GM23338 (cell line): ENCODE results near the gene ME1. TPM values are rescaled to one million over a fixed set of nuclear protein-coding genes. Genes with fewer than 3 reads are reported as not detected.

ENCODE experiments used
- ATAC-seq: fragments of 200-7000 bp; cut with Tn5 transposase; 3 replicates; pipeline ENCODE4 v1.9.1; 2020
- DNase-seq: peaks from one replicate; pipeline ENCODE4 v3.0.0-alpha.2; 2015; ENCODE audit warnings: low spot score
- H2AFZ ChIP-seq: fragments of 200-600 bp; sonication (generic); 2 replicates; pipeline ENCODE4 v1.8.0; 2016; ENCODE audit warnings: antibody characterized with exemption, mild to moderate bottlenecking, moderate library complexity
- H3F3A ChIP-seq: fragments of 200-600 bp; sonication (generic); replicated peaks from 2 replicates; pipeline ENCODE4 v1.8.0; 2017; ENCODE audit warnings: antibody characterized with exemption, mixed run types, low read depth
- H3K27ac ChIP-seq: fragments of 200-600 bp; sonication (generic); 2 replicates; pipeline ENCODE4 v1.6.1; 2016; ENCODE audit warnings: low read depth
- H3K27me3 ChIP-seq: fragments of 200-600 bp; sonication (generic); 2 replicates; pipeline ENCODE4 v1.8.0; 2016; ENCODE audit warnings: mild to moderate bottlenecking, mixed run types, moderate library complexity; ENCODE audit not compliant: insufficient read depth
- H3K36me3 ChIP-seq: fragments of 200-600 bp; sonication (generic); 2 replicates; pipeline ENCODE4 v1.8.0; 2016; ENCODE audit warnings: mild to moderate bottlenecking; ENCODE audit not compliant: insufficient read depth
- H3K4me1 ChIP-seq: fragments of 200-600 bp; sonication (generic); 2 replicates; pipeline ENCODE4 v1.8.0; 2016; ENCODE audit warnings: mild to moderate bottlenecking, moderate library complexity; ENCODE audit not compliant: insufficient read depth
- H3K4me2 ChIP-seq: fragments of 200-600 bp; sonication (generic); 2 replicates; pipeline ENCODE4 v1.7.1; 2017; ENCODE audit warnings: mixed run types
- H3K4me3 ChIP-seq: fragments of 200-600 bp; sonication (generic); 2 replicates; pipeline ENCODE4 v1.6.1; 2016; ENCODE audit warnings: mixed run types
- H3K79me2 ChIP-seq: fragments of 200-600 bp; sonication (generic); replicated peaks from 2 replicates; pipeline ENCODE4 v1.8.0; 2017; ENCODE audit warnings: mild to moderate bottlenecking; ENCODE audit not compliant: insufficient read depth
- H3K9me2 ChIP-seq: fragments of 200-600 bp; sonication (generic); 2 replicates; pipeline ENCODE4 v1.8.0; 2017; ENCODE audit not compliant: insufficient read depth
- H4K20me1 ChIP-seq: fragments of 200-600 bp; sonication (generic); replicated peaks from 2 replicates; pipeline ENCODE4 v1.8.0; 2017; ENCODE audit warnings: mild to moderate bottlenecking; ENCODE audit not compliant: insufficient read depth
- H3K27ac Mint-ChIP-seq: 2 replicates; pipeline ENCODE4 v1.8.0; 2020; ENCODE audit warnings: inconsistent platforms, mild to moderate bottlenecking, moderate library complexity, mixed read lengths
- H3K27me3 Mint-ChIP-seq: 3 replicates; pipeline ENCODE4 v1.8.0; 2022; ENCODE audit warnings: low read depth, mild to moderate bottlenecking, moderate library complexity, mixed read lengths, inconsistent platforms; ENCODE audit not compliant: insufficient read depth, poor library complexity
- H3K36me3 Mint-ChIP-seq: 3 replicates; pipeline ENCODE4 v1.8.0; 2021; ENCODE audit warnings: low read depth, mild to moderate bottlenecking, inconsistent platforms, moderate library complexity, mixed read lengths
- H3K4me1 Mint-ChIP-seq: 3 replicates; pipeline ENCODE4 v1.8.0; 2020; ENCODE audit warnings: mild to moderate bottlenecking, inconsistent platforms, mixed read lengths
- H3K4me3 Mint-ChIP-seq: 3 replicates; pipeline ENCODE4 v1.8.0; 2021; ENCODE audit warnings: moderate library complexity, mild to moderate bottlenecking, inconsistent platforms, mixed read lengths
- H3K9me3 Mint-ChIP-seq: 3 replicates; pipeline ENCODE4 v1.8.0; 2020; ENCODE audit warnings: moderate library complexity, mild to moderate bottlenecking, inconsistent platforms, mixed read lengths
- CREB1 ChIP-seq: fragments of 250-450 bp; sonication (Bioruptor Pico); IDR thresholded peaks from 2 replicates; pipeline ENCODE4 v1.5.0; 2020; ENCODE audit warnings: low read depth, mild to moderate bottlenecking, moderate library complexity
- EZH2phosphoT487 ChIP-seq: fragments of 200-600 bp; sonication (generic); IDR thresholded peaks from one replicate; pipeline ENCODE4 v1.8.1; 2018; ENCODE audit warnings: antibody characterized with exemption; ENCODE audit not compliant: unreplicated experiment
- JUNB ChIP-seq: IDR thresholded peaks from one replicate; pipeline ENCODE4 v1.6.1; 2016; ENCODE audit warnings: antibody characterized with exemption; ENCODE audit not compliant: unreplicated experiment
- NANOG ChIP-seq: IDR thresholded peaks from 2 replicates; pipeline ENCODE4 v1.6.1; 2016; ENCODE audit warnings: antibody characterized with exemption, borderline replicate concordance
- POLR2AphosphoS5 ChIP-seq: IDR thresholded peaks from 2 replicates; pipeline ENCODE4 v1.6.1; 2016; ENCODE audit warnings: antibody characterized with exemption, low read depth
- STAT1 ChIP-seq: IDR thresholded peaks from one replicate; pipeline ENCODE4 v1.6.1; 2016; ENCODE audit warnings: antibody characterized with exemption; ENCODE audit not compliant: unreplicated experiment
- ZNF114 ChIP-seq: fragments of 250-450 bp; sonication (Bioruptor Pico); IDR thresholded peaks from 2 replicates; pipeline ENCODE4 v1.5.0; 2020; ENCODE audit warnings: mild to moderate bottlenecking, moderate library complexity
- ZNF331 ChIP-seq: fragments of 250-450 bp; sonication (Bioruptor Pico); IDR thresholded peaks from 2 replicates; pipeline ENCODE4 v1.5.0; 2020; ENCODE audit warnings: low read depth, mild to moderate bottlenecking, moderate library complexity
- polyA plus RNA-seq: library from polyadenylated mRNA; unstranded; fragments of >200 nt; fragmentation: Nextera tagmentation; extraction: Ambion mirVana; gene quantifications from 2 replicates; pipeline ENCODE4 v1.2.1, GENCODE V29; 2016
- total RNA-seq: library from RNA; depleted of rRNA; stranded (reverse); fragments of >200 nt; shearing (Covaris generic); gene quantifications from 2 replicates; pipeline ENCODE4 v1.2.3, GENCODE V29; 2014
- TF ChIP-seq, protein P1 (sequence below): IDR thresholded peaks from 2 replicates; pipeline ENCODE4 v1.6.1; 2016; ENCODE audit warnings: antibody characterized with exemption
- TF ChIP-seq, protein P2 (sequence below): IDR thresholded peaks from one replicate; pipeline ENCODE4 v1.6.1; 2018; ENCODE audit warnings: antibody characterized with exemption; ENCODE audit not compliant: unreplicated experiment

ME1 gene
- total and polyA plus RNA-seq, 2 experiments from 2014 or later, result 6.4 to 8.0 TPM

DNA sequence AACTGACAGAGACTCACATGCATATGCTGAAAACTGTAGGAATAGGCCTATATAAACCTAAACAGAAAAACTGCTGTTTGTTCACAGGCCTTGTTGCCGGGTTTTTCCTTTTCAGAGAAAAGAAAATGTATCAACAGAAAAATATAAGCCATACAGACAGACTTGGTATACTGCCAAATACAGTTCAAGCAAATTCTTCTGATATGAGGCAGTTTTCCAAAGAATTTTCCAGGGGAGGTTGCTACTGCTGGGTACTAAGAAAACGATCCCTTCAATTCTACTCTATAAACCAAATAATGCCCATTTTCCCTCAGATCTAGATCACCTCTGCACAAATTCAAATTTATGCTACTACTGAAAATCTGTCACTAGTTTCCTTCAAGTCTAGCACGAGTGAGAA is 59.4 kb downstream of the ME1 start:
- no peaks in the 10 kb centered on the region for H3K27me3 Mint-ChIP-seq
- H3K4me2 ChIP-seq, result no peak overlapping the region
- no peaks in the 10 kb centered on the region for H3F3A ChIP-seq
- H3K27ac ChIP-seq, result no peak overlapping the region
- H3K4me1 ChIP-seq, result no peaks in the 10 kb centered on the region
- H3K36me3 Mint-ChIP-seq, result no peaks in the 10 kb centered on the region
- no peak overlapping the region for H3K4me3 ChIP-seq
- no peaks in the 10 kb centered on the region for H3K79me2 ChIP-seq
- H3K4me3 Mint-ChIP-seq, result no peak overlapping the region
- no peak overlapping the region for H3K27ac Mint-ChIP-seq
- no peaks in the 10 kb centered on the region for H3K27me3 ChIP-seq
- no peaks in the 10 kb centered on the region for H3K36me3 ChIP-seq
- H3K4me1 Mint-ChIP-seq, result no peaks in the 10 kb centered on the region
- ATAC-seq (no peak), DNase-seq (no peak)
- H2AFZ ChIP-seq, result no peak overlapping the region
- H4K20me1 ChIP-seq, result no peaks in the 10 kb centered on the region
- TF ChIP-seq STAT1, result no peak
- no peaks in the 10 kb centered on the region for H3K9me3 Mint-ChIP-seq
- H3K9me2 ChIP-seq, result 0 out of 2 replicates have a peak, but pooled peaks cover 2% of the 10 kb centered on the region

DNA sequence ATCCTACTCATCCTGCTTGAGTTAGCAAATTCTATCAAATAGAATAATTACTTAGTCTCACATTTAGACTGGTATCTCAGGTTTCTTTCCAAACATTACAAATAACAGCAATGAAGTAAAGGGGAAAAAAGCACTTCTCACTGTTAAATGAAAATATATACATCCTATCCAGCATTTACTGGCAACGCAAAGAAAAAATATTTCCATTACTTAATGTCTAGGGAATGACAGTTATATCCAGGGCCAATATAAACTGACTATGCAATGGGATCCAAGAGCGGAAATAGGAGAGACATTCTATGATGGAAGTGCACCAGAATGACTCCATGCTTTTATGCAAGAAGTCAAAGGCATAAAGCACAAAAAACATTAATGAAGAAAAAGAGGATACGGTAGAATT is 60.3 kb downstream of the ME1 start:
- Histone ChIP-seq H3K9me2 (0 out of 2 replicates have a peak, but pooled peaks cover 2% of the 10 kb centered on the region), H3K36me3 (no peaks in the 10 kb centered on the region), H3K27ac (no peak overlapping the region), H4K20me1 (no peaks in the 10 kb centered on the region), H2AFZ (no peak overlapping the region), H3K4me2 (no peak overlapping the region), H3F3A (no peaks in the 10 kb centered on the region), H3K79me2 (no peaks in the 10 kb centered on the region), H3K4me3 (no peak overlapping the region), H3K27me3 (no peaks in the 10 kb centered on the region), H3K4me1 (no peaks in the 10 kb centered on the region)
- TF ChIP-seq ZNF331 (CRISPR knock-in tag) (no peak), EZH2phosphoT487 (no peak), NANOG (no peak), ZNF114 (CRISPR knock-in tag) (no peak), POLR2AphosphoS5 (no peak), CREB1 (CRISPR knock-in tag) (no peak), JUNB (no peak), STAT1 (no peak)
- TF ChIP-seq, protein P1, sequence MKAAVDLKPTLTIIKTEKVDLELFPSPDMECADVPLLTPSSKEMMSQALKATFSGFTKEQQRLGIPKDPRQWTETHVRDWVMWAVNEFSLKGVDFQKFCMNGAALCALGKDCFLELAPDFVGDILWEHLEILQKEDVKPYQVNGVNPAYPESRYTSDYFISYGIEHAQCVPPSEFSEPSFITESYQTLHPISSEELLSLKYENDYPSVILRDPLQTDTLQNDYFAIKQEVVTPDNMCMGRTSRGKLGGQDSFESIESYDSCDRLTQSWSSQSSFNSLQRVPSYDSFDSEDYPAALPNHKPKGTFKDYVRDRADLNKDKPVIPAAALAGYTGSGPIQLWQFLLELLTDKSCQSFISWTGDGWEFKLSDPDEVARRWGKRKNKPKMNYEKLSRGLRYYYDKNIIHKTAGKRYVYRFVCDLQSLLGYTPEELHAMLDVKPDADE, result no peak
- TF ChIP-seq, protein P2, sequence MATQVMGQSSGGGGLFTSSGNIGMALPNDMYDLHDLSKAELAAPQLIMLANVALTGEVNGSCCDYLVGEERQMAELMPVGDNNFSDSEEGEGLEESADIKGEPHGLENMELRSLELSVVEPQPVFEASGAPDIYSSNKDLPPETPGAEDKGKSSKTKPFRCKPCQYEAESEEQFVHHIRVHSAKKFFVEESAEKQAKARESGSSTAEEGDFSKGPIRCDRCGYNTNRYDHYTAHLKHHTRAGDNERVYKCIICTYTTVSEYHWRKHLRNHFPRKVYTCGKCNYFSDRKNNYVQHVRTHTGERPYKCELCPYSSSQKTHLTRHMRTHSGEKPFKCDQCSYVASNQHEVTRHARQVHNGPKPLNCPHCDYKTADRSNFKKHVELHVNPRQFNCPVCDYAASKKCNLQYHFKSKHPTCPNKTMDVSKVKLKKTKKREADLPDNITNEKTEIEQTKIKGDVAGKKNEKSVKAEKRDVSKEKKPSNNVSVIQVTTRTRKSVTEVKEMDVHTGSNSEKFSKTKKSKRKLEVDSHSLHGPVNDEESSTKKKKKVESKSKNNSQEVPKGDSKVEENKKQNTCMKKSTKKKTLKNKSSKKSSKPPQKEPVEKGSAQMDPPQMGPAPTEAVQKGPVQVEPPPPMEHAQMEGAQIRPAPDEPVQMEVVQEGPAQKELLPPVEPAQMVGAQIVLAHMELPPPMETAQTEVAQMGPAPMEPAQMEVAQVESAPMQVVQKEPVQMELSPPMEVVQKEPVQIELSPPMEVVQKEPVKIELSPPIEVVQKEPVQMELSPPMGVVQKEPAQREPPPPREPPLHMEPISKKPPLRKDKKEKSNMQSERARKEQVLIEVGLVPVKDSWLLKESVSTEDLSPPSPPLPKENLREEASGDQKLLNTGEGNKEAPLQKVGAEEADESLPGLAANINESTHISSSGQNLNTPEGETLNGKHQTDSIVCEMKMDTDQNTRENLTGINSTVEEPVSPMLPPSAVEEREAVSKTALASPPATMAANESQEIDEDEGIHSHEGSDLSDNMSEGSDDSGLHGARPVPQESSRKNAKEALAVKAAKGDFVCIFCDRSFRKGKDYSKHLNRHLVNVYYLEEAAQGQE, result no peak
- no peak for ATAC-seq
- Mint-ChIP-seq H3K4me1 (no peaks in the 10 kb centered on the region), H3K4me3 (no peak overlapping the region), H3K27ac (no peak overlapping the region), H3K36me3 (no peaks in the 10 kb centered on the region), H3K9me3 (no peaks in the 10 kb centered on the region), H3K27me3 (no peaks in the 10 kb centered on the region)
- DNase-seq, result no peak
